EH (cell line): ENCODE results near the gene MRPL17.
A peak's percentile ranks its signal among the peaks of the same experiment; 100 is the strongest.
"Not testable (repeated sequence)": the region's sequence is repeated elsewhere in the genome, so short reads cannot be mapped to it uniquely, and the experiment has no call there.

Experiments
- DNase-seq: peaks from one replicate; pipeline ENCODE4 v3.0.0-alpha.2; 2015; ENCODE audit warnings: low read depth

Gene MRPL17

GRCh38 chr11:6682936-6683861, at the start of gene MRPL17:
Gene MRPL17, minus strand, starts transcription at chr11:6683340. Its CDS starts 44 bp downstream, at chr11:6683296.
- peak; percentile 99 for DNase-seq

DNA sequence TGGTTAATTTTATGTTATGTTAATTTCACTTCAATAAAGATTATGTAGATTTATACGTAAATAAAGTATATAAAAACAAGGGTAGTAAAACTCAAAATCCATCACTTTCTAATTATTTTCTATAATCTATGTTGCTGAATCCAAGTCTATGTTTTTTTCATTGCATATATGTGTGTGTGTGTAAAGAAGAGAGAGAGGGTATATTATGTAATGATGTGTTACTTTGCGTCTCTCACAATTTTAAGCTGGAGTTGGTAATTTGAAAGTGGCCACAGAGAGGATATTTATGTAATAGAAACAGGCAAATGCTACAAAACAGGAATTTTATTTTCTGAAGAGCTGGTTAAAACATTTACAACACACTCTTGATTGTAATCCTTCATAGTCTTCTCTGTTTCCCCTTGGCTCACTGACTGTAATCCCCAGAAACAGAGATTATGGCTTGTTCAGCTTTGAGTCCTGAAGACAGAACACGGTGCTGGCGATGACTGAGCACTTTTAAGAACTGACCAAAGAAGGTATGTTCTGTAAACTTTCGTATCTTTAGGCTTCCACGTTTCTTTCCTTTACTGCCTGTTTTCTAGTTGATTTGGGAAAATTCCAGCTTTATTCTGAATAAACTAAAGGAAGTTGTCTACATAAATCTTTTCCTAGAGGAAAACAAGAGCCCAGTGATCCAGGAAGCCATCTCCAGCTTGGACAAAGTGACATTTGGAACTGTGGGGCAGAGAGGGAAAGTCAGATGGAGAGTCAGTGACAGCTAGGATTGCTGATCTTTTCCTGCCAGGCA, 45.0 kb upstream of the MRPL17 start:
- DNase-seq, result no peak

DNA sequence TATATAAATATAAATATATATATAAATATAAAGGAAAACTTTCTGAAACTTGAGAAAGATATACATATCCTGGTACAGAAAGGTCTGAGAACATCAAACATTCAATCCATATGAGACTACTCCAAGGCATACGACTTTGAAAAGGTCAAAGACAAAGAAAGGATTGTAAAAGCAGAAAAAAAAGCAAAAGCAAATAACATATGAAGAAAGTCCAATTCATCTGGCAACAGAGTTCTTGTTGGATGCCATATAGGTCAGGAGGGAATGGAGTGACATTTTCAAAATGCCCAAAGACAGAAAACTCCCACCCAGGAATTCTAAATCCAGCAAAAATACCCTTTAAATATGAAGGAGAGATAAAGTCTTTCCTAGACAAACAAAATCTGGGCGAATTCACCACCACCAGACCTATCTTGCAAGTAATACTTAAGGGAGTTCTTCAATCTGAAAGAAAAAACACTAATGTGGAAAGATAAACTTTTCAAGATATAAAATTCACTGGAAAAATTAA, 42.3 kb upstream of the MRPL17 start:
- no peak for DNase-seq

GRCh38 chr11:6724013-6724412, 40.9 kb upstream of the MRPL17 start:
- DNase-seq, result no peak

DNA sequence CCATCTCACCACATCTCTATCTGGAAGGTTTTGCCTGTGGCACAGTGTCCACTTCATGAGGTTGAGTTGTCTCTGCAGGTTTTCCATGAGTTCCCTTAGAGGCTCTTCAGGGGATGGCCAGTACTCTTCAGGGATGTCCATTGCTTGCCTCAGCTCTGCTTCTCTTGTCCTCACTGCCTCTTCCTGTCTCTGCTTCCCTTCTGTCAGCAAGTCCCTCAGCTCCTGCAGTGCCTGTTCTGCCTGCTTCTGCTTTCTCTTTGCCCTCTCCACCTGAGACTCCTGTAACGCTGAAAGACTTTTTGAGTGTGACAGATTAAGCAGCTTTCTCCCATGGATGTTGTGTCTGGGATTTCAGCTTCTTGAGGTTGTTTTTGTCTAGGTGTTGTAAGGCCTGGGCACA, 38.2 kb upstream of the MRPL17 start:
- no peak for DNase-seq

GRCh38 chr11:6719576-6719975, 36.4 kb upstream of the MRPL17 start:
- no peak for DNase-seq

DNA sequence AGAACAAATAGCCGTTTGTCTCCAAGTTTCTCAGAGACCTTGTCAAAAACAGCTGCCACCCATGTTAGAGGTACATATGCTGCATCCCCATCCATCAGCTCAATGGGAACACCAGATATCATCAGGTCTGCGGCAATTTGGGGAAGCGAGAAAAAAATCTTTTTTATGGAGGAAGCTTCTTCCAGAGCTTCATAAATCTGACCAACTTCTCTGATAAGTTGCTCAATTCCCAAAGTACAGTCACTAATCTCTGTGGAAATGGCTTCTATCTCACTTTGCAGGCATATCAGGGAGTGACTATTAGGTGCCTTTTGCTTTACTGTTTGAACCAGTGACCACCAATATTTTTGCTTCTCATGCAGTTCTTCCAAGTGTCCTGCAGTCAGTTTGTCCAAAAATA, 34.3 kb upstream of the MRPL17 start:
- no peak for DNase-seq

GRCh38 chr11:6711552-6711951, 28.4 kb upstream of the MRPL17 start:
- peak; percentile 14 for DNase-seq

DNA sequence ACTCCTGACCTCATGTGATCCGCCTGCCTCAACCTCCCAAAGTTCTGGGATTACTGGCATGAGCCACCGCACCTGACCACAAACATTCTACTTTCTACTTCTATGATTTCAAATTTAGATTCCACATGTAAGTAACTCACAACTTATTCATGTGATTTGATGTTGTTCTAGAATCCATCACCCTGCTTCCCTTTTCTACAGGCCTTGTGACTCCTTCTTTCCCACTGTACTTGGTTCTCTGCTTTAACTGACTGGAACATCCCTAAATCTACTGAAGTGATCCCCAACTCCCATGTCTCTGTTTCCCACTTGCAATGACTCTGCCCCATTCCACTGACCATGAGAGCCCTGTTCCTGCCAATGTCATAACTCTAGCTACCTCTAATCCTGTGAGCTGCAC, 25.7 kb upstream of the MRPL17 start:
- DNase-seq, result no peak

- peak; percentile 72 for DNase-seq
These were observed 22.9 kb upstream of the MRPL17 start for GRCh38 chr11:6705905-6706535.

GRCh38 chr11:6703247-6704063, 20.3 kb upstream of the MRPL17 start:
- DNase-seq, result peak; percentile 85

GRCh38 chr11:6701955-6702354, 18.8 kb upstream of the MRPL17 start:
- not testable (repeated sequence) for DNase-seq

GRCh38 chr11:6695377-6695776, 12.2 kb upstream of the MRPL17 start:
- DNase-seq, result peak; percentile 82

GRCh38 chr11:6694229-6694535, 11.0 kb upstream of the MRPL17 start:
- DNase-seq, result no peak

- peak; percentile 93 for DNase-seq
These were observed 10.4 kb upstream of the MRPL17 start for GRCh38 chr11:6693342-6694228.

GRCh38 chr11:6692128-6692527, 9.0 kb upstream of the MRPL17 start:
- no peak for DNase-seq

DNA sequence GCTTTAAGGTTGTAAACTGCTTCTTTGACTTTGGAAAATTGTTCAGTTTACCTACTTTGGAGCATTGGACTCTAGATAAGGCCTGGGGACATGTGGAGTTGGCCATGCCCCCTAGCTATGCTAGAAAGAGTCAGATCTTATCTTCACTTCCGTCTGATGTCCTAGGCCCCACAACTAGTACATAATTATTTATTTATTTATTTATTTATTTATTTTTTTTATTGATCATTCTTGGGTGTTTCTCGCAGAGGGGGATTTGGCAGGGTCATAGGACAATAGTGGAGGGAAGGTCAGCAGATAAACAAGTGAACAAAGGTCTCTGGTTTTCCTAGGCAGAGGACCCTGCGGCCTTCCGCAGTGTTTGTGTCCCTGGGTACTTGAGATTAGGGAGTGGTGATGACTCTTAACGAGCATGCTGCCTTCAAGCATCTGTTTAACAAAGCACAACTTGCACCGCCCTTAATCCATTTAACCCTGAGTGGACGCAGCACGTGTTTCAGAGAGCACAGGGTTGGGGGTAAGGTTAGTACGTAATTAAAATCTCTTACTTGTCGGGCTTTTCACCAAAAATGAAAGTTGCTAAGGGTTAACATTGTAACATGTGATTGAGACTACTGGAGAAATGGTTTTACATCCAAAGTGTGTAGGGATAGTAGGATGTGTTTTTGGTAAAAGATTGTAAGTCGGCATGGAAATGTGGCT, 7.4 kb upstream of the MRPL17 start:
- DNase-seq, result not testable (repeated sequence)

DNA sequence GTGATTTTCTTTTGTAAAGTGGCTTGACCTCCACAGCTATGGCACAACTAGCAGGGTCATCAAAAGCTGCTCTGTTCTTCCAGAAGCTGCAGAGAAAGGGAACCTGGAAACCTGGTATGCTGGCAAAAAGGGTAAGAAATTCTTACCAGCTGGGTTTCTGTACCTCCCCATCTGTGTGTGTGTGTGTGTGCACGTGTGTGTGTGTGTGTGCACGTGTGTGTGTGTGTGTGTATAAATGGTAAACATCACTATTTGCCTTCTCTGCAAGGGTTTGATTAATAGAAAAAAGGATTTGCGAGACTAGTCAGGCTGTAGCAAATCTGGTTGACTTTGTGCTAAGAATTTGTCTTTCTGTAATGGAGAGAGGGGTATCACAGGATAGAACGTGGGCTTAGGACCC, 4.7 kb upstream of the MRPL17 start:
- DNase-seq, result no peak

DNA sequence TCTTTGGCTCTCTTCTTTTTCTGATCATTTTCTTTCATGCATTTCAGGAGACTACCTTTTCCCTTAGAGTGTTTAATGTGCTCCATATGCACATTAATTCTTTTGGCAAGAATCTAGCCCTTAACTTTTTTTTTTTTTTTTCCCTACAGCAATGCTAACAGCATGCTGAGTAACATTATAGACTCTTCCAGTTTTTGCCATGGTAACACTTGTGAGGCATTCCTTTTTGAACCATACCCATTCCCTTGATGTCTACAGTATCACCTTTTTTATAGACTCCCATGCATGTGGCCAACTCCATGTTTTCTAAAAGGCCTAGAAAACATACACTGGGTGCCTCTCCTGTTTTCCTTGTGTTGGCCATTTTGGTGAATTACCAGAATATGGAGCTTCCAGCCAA, 2.9 kb upstream of the MRPL17 start:
- no peak for DNase-seq

GRCh38 chr11:6684068-6684467, 928 bp upstream of the MRPL17 start:
- DNase-seq, result not testable (repeated sequence)
